ENCODE measurements around the gene SERTM1.

SERTM1 gene

DNA sequence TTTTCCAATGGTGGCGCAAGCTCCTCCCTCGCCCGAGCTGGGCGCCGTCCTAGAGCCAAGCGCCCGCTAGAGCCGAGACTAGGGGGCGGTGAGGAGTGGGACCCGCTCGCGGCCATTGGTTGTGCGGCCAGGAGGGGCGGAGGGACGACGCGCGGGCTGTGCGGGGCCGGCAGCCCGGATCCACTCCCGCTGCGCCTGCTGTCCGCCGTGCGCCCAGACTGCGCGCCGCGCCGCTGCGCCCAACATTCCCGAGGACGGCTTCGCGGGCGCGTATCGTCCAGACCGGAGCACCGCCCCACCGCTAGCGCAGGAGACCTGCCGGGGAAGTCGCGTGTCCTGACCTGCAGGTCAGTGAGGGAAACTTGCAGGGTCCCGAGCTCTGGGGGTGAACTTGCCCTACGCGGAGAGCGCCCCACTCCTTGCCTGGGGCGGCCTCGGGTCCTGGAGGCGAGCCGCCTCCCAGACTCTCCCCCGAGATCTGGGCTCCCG is at the start of gene SERTM1:
TSS of gene SERTM1 (plus strand) at position 183 of the 489 bp plus-strand sequence. CDS start 21,059 bp downstream, outside the sequence.
- peak; percentile 6 for DNase-seq

DNA sequence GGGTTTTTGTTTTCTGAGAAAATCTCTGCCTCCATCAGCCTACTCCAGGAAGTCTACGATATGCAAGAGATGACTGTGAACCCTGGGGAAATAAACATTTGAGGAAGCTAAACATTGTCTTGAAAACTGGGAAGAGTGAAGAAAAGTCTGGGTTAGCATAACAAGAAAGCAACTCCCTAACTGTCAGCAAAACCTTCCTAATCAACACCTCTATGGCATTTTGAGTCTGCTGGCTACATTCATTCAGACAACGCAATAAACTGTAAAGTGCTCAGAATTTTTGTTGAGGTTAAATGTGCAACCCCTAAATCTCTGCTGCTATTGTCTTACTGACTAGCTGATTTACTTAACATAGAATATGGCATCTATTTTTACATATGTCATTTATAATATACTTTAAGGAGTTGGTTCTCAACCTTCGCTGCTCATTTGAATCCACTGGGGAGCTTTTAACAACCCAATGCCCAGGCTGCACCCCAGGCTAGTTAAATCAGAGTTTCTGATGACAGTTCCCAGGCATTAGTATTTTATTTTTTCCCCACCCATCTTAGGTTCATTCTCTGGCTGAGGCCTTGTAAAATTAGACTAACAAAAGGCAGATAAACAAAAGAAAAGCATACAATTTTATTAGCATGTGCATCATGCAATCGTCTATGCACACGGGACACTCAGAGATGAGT is 45.3 kb upstream of the SERTM1 start:
- no peak for DNase-seq

DNA sequence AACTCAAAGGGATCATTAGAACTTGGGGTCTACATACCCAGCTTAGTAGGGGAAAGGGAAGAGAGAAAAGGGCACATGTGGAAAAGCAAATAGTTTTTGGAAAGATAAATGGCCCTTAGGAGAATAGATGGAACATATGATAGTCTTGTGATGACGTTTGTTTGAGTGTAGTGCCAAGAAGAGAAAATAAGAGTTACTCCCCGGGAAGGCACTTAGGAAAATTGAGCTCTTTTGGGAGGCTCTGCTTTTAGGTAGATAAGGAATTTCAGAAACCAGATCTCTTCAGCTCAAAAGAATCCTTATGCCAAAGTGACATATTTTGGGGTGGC is 44.8 kb upstream of the SERTM1 start:
- no peak for DNase-seq

DNA sequence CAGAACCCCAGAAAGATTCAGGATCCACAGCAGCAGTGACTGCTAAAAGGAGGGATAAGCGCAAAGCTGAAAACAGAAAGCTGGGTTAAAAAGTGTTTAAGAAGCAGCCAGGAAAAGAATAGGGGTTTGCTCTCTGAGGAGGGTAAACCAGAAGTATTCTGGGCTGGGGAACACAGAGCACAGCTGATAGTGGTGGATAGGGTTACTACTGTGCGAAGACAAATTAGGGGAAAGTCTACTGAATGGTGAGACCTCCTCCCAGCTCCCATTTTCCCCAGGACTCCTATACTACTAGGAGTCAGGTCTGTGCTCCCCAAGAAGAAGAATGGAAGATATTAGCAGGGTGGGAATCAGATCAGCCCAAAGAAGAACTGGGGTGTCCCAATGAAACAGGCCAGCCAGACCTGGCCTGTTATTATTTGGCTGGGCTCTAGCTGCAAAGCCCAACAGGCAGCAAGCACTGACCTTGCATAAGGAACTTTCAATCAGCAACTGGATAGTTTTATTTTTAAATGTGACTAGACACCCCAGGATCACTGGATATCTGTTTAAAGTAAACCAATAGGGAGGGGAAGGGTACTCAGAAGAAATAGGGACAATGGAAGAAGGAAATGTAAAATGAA is 43.5 kb upstream of the SERTM1 start:
- DNase-seq = no peak

DNA sequence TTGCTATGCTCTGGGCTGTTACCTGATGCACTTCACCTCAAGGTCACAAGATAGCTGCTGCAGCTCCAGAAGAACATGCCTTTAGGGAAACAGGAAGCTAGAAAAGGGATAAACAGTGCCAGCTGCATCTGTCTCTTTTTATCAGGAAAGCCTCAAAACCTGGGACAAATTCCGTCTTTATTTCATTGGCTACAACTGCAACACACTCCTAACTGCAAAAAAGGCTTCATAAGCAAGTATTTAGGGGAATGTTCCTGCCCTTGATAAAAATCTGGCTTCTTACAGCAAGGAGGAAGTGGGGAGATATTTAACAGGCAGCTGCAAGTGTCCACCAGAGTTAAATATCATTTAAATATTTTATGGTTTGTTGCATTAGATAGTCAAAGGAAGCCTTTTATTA is 34.2 kb upstream of the SERTM1 start:
- DNase-seq = no peak

DNA sequence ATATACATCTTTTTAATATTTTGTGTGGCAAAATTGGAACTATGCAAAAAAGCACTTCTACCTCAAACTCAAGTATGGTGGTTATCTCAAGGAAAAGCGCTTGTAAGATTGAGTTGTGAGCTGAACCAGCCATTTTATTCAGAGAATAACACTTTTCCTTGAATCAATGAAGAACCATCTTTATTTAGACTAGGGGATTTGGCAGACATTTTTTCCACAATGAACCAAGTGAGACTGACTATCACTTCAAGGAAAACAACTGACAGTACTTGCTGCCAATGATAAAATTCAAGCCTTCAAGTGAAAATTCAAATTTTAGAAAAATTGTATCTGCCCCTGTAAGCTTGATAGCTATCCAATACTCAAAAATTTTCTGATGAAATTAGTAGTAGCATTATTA is 23.2 kb upstream of the SERTM1 start:
- DNase-seq = no peak

DNA sequence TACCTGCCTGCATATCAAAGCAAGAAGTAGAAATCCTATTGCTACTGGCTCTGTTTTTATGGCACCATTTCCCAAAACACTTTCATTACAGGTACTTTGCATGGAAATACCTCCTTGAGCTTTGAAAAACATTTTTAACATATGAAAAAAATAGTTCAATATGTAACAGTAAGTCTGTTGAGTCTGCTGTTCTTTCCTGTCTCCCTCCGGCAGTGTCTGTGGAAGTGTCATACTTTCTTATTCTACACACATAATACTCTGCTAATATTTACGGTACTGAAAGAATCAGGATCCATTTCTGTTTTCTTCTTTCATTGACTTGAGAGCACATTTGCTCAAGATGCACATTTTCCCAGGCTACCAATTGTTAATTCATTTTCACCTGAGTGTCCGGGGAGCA is 8.2 kb upstream of the SERTM1 start:
- no peak for DNase-seq

DNA sequence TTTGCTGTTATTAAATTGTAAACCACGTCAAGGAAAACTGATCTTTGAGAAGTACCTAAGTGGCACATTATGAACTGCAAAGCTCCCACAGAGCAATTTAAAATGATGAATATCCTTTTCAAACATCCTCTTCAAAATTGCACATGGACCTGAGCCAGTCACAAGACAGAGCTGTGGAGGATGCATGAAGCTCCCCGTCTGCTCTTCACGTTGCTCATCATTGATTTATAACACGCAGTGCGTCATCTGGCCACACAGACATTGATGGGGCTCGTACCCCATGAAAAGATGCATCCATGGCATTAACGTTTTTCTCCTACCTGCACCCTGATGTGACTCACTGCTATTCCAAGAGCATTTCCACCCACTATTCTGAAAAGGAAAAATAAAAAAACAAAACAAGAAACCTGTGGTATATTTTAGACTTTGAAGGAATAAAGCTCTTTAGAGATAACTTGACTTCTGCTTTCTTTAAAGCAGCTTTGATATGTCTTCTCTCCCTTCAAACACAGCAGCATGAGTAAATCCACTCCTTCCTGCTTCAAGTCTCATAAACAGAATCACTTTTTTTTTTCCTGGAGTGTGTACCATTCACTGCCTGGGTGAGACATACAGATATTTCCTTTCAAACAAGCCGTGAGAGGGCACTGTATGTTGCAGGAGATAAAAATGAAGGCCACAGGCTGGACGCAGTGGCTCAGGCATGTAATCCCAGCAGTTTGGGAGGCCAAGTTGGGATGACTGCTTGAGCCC is 7.2 kb upstream of the SERTM1 start:
- DNase-seq = no peak

DNA sequence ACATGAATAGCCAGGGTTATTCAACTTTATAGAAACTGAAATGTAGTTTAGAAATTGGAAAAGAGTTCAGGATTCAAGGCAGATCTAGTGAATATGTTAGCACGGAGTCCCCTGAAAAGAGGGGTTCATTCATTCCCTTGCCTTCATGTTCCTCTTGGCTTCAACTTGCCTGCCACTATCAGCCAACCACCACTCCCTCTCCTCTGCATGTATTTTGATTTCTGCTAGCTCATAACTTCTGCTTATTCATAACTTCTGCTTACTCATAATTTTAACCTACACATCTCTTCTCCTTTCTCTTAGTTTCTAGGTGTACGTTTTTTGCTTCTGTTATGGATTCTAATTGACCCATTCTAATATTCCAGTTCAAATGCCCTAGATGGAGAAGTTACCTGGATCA is 5.5 kb upstream of the SERTM1 start:
- no peak for DNase-seq

DNA sequence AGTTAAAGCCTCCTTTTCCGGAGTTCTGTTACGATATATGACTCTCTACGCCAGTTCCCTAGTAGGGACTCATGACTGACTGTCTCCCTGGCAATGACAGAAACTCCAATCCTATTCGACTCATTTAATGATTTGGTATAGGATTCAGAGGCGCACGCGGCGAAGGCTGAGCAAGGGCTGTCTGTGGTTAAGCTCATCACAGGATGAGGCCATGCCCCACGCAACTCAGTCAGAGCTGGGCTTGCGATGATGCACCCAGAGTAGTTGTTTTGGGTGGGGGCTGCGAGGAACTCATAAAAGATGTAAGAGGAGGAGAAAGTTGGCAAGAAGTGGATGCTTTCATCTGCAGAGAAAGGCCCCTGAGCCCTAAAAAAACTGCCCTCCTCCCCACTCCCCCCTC is 468 bp upstream of the SERTM1 start:
- DNase-seq = no peak

DNA sequence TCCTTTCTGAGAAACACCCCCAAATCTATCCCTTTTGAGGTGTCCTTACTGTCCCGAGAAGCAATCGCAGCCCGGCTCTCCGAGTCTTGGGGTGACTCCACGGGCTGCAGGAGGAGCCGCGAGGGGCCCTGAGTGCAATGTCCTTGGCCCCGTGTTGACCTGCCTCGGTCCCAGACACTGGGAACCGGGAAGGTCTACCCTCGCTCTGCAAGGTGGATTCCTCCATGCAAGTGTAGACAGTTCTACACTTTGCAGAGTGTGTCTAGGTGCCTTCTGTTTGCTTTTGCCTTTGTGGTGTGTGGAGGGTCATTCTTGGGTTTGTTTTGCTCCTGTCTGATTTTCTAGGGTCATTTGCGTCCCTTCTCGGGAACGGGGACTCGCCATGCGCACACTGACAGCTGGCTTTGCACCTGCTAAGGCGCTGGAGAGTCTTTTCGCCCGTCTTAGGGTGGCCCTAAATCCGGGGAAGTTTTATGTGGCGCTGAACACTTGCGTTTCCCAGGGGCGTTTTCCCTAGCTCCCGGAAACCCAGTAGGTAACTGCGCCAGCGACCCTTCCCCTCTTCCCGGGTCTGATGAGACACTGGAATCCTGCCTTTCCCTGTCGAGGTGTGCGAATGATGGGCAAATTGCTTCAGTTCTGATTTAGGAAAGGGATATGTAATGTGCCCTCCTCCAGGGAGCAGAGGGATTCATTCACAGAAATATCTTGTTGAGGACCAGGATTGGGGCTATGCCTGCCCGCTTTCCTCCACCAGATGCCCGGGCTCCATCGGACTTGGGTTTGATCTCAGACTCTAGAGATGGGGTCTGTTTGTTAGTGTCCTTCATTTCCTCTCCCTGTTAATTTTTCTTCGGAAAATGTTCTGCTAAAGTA is 755 bp downstream of the SERTM1 start:
- no peak for DNase-seq

DNA sequence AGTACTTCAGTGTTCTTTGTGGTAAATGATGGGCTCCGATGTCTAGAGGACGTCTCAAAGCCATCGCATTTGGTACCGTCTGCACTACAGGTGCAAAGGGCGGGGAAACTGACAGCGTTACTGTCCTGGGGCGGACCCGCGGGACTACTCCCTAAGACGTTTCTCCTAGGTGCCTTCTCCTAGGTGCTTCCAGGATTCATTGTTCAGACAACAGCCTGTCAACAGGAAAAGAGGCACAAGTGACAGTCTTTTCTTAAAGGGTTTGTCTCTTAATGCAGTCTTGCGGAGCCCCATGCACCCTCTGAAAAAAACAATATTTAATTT is 1.4 kb downstream of the SERTM1 start:
- DNase-seq = no peak

DNA sequence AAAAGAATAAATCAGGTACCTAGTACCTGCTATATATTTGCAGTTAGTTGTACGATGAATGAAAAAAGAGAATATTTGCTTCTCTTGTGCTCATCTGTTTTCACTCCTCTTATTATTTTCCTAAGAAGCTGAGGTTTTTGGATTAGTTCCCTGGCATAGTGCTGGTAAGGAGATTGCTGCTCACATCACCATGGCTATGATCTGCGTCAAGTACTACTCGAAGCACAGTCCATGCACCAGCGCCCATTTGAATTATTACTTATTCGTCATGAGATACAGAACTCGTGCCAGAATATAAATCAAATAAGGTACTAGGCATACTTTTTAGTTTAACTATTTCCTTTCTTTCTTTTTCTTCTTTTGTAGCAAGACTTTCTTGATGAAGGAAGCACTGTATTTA is 7.1 kb downstream of the SERTM1 start:
- DNase-seq = no peak

DNA sequence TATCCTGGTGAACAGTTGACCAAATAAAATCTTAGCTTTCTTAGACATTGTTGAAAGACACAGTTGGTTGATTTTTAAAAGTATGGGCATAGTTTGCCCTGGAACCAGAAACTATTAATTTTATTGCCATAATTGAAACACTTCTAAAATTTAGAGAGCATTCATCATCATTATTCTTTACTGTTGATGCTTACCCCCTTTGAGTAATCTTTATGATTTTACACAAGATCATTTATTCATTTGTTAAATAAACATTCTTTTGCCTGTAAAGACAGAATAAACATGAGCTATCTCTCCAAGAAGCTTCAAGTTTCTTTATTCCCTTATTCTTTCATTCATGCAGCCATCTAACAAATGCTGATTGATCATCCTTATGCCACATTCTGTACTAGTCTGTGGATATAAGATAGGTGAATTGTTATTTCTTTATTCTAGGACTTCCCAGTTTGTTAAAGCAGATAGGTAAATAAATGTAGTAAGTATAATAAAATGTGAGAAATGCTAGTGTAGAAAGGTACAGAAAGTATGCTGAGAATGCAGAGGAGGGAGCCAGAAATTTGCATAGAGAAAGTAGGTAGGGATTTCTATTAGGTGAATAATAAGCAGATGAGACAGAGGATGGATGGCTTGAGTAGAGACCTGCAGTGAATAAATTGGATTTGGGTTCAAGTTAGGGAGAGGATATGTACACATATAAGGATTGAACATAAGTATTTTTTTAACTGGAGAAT is 8.2 kb downstream of the SERTM1 start:
- DNase-seq = no peak

DNA sequence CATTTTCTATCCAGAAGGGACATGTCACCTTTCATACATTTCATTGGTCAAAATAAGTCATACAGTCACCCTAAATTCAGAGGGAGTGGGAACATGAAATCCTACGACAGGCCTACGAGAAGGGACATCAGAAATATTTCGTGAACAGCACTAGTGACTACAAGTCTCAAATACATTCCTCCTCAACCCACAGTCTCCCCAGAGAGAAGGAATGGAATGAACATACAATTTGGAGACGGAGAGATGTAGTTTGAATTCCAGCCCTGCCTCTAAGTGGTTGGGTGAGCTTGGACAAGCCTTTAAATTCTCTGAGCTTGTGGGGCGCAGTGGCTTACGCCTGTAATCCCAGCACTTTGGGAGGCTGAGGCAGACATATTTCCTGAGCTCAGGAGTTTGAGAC is 9.9 kb downstream of the SERTM1 start:
- no peak for DNase-seq

DNA sequence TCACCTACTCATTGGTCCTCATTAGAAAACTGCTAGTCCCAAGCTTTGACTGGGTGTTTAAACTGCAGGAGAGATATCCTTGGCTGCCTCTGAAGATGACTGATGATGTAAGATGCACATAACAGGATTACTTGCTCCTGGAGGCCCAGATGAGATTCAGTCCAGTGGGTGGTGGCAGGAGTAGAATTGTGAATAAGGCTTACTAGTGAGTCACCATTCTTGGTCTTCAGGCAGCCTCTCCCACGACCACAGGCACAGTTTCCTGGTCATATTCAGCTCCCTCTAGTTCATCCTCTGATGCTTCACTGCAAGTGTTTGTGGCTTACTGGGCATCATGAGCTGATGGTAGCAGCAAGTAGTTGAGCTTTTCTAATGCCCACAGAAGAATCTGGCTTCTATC is 12.1 kb downstream of the SERTM1 start:
- peak; percentile 18 for DNase-seq

DNA sequence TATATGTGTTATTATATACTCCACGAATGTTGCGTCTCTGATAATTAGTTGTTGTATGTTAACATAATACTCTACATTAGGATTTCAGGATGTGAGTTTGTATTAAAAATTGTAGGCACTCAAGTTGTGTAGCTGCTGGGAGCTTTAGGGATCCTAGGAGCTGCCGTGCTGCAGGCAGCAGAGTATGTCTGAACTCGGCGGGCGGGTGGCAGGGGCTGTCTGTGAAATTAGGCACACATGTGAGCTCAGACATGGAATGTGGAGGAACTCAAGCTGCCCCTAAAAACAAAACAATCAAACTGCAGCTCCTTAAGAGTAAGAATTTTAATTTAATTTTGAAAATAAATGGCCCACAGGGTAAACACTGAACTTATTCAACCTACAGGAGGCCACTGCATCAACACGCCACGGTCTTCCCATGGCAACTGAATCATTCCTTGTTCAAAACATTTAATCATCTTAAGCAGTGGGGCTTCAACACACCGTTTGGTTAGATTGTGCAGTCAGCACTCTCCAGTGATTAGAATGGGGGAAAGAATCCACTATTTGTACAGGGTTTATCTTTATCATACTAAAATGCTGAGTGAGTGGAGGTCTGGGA is 22.7 kb downstream of the SERTM1 start:
- no peak for DNase-seq

DNA sequence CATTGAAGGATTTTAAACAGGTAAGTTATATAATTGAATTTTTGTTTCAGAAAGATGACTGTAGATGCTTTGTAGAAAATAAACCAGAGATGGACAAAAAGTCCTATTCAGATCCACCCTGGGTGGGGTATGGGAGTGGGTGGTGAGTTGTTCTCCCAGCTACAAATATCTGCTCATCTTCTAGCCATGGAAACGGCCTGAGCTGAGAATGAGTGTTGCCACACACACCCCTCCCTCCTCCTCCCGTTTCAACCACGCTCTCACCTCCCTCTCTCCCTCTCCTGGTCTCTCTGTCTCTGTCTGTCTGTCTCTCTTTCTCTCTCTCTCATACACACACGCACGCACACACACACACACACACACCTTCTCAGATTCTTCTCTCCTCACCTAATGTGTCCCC is 26.4 kb downstream of the SERTM1 start:
- DNase-seq = no peak

DNA sequence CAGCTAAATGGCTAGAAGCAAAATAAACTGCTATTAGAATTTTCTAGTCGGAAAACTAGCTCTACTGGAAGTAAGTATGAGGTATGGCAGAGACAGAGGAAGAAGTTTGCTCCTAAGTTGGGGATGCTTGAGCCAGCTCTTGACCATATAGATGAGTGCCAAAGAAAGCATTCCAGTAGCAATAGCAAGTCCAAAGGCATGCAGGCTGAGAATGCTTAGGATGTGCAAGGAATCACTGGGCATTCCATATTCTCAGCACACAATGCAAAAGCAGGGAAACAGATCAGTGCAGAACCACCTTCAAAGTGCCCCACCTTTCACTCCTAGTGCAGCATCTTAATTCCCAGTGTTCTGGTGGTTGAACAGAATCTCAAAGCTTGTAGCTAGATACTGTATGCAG is 32.9 kb downstream of the SERTM1 start:
- peak; percentile 60 for DNase-seq

DNA sequence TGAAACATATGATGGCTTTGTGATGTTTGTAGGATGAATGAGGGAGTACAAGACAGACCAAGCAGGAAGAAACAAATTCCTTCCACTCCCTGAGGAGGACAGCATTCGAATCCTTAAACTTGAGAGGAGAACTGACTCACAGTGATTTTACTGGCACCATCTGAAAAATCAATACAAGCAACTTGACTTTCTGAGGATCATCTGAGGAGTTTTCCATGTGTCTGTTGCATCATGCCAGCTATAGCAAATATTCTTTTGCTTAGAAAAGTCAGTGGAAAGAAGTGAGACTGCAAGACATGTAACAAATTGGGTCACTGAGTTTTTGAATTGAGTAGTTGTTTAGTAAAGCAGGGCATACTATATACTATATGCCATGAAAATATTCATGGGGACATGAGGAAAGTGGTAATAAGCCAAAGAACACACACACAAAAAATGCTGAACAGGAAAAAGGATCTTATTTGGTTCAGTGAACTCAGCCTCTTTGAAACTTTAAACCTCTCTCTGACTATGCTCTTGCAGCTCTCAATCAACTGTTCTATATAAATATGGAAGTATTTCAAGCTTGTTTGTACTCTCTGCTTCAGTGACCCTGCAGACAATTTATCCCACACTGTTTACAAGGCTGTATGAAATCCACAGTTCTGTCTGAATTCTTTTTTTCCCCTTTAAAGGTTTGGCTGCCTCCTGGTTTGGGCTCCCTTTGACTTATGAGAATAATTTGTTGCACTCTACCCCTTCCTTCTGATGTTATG is 35.5 kb downstream of the SERTM1 start:
- no peak for DNase-seq

DNA sequence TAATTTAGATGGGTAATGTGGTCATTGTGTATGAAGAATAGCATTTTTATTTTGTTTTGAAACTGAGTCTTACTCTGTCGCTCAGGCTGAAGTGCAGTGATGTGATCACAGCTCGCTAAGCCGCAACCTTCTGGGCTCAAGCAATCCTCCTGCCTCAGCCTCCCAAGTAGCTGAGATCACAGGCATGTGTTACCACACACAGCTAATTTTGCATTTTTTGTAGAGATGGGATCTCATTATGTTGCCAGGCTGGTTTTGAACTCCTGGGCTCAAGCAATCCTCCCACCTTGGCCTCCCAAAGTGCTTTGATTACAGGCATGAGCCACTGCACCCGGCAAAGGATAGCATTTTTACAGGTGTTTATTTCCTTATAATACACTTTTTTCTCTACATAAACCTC is 36.6 kb downstream of the SERTM1 start:
- no peak for DNase-seq

DNA sequence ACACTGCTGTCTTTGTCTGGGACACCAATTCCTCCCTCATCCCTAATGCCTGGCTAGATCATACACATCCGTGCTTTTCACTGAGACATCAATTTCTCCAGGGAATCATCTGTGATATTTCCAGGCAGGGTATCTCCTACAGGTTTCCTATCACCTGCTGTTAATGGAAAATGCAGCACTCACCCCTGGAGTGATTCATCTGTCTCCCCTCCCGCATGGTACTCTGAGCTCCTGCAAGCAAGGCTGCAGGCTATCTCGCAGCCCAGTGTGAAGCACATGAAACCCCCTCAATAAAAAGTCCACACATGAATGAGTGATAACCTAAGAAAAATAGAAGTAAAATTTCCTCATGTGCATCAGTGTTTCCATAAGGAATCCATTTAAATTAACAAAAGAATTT is 38.5 kb downstream of the SERTM1 start:
- no peak for DNase-seq

Data from EL (cell line).